Activated B cell treated with CpG ODN at 0.5 μM for 24 hours (primary cell): Measurements from ENCODE around the gene TC2N. TPM values are rescaled to one million over a fixed set of nuclear protein-coding genes. Genes with fewer than 3 reads are reported as not detected.

ENCODE experiments used
- ATAC-seq: fragments of 200-7000 bp; cut with Tn5 transposase; one replicate; pipeline ENCODE4 v1.10.0; 2021; ENCODE audit warnings: low read depth, mild to moderate bottlenecking, moderate library complexity
- CTCF ChIA-PET: fragments of 350-600 bp; sonication (Branson Sonifier 250); formaldehyde crosslinking; loops from one replicate; lab custom pipeline; 2021; ENCODE audit warnings: antibody characterized with exemption; lab: Charles Lee
- POLR2A ChIA-PET: fragments of 350-600 bp; sonication (Branson Sonifier 250); formaldehyde crosslinking; loops from one replicate; lab custom pipeline; 2021; ENCODE audit warnings: antibody characterized with exemption; lab: Charles Lee
- DNase-seq: peaks from one replicate; pipeline ENCODE4 v3.0.0; 2022
- H3K27ac Mint-ChIP-seq: one replicate; pipeline ENCODE4 v1.8.0; 2020; ENCODE audit warnings: mixed read lengths
- H3K27me3 Mint-ChIP-seq: one replicate; pipeline ENCODE4 v1.8.0; 2021; ENCODE audit warnings: mixed read lengths
- H3K36me3 Mint-ChIP-seq: one replicate; pipeline ENCODE4 v1.8.0; 2021; ENCODE audit warnings: low read depth, mixed read lengths
- H3K4me1 Mint-ChIP-seq: one replicate; pipeline ENCODE4 v1.8.0; 2021; ENCODE audit warnings: mixed read lengths
- H3K4me3 Mint-ChIP-seq: one replicate; pipeline ENCODE4 v1.8.0; 2020; ENCODE audit warnings: mild to moderate bottlenecking, mixed read lengths
- H3K9me3 Mint-ChIP-seq: one replicate; pipeline ENCODE4 v1.8.0; 2020; ENCODE audit warnings: mixed read lengths
- CTCF ChIP-seq: fragments of 200-600 bp; IDR thresholded peaks from one replicate; pipeline ENCODE4 v1.8.0; 2022; ENCODE audit warnings: antibody characterized with exemption, mild to moderate bottlenecking
- intact Hi-C: fragments of 100-400 bp; cut with micrococcal nuclease; formaldehyde crosslinking; loops from one replicate; pipeline ENCODE4 v1.15.1; 2024
- total RNA-seq: library from RNA; stranded (reverse); gene quantifications from 2 replicates; pipeline ENCODE4 v1.2.3, GENCODE V29; 2022

The TC2N gene
- total RNA-seq, 1 donor from 2014 or later: 12.1 TPM

GRCh38 chr14:91858536-91859275, 8.6 kb downstream of the TC2N start:
- ChIA-PET CTCF (interaction anchor here (0.6 kb wide), 1 partner anchor 612 kb away, joined by 3 read pairs; no protein-coding TSS in a partner anchor), POLR2A (no interaction called here)
- Mint-ChIP-seq H3K27ac (no peak overlapping the region), H3K9me3 (no peaks in the 10 kb centered on the region), H3K27me3 (peaks cover 2% of the 10 kb centered on the region), H3K4me1 (peaks cover 12% of the 10 kb centered on the region), H3K36me3 (no peaks in the 10 kb centered on the region), H3K4me3 (no peak overlapping the region)
- ATAC-seq (no peak), DNase-seq (no peak)
- intact Hi-C loops: no loop called here
- no peak for TF ChIP-seq CTCF

- Mint-ChIP-seq H3K27me3 (peaks cover 2% of the 10 kb centered on the region), H3K36me3 (no peaks in the 10 kb centered on the region), H3K27ac (no peak overlapping the region), H3K9me3 (no peaks in the 10 kb centered on the region), H3K4me1 (peaks cover 17% of the 10 kb centered on the region), H3K4me3 (no peak overlapping the region)
- ChIA-PET POLR2A (no interaction called here), CTCF (no interaction called here)
- intact Hi-C loops: no loop called here
- no peak for DNase-seq
- no peak for TF ChIP-seq CTCF
- no peak for ATAC-seq
Measured at GRCh38 chr14:91857614-91858013, 9.7 kb downstream of the TC2N start.

GRCh38 chr14:91854327-91854934, 12.9 kb downstream of the TC2N start:
- Mint-ChIP-seq H3K27me3 (peaks cover 2% of the 10 kb centered on the region), H3K9me3 (no peaks in the 10 kb centered on the region), H3K27ac (no peak overlapping the region), H3K4me1 (peaks cover 25% of the 10 kb centered on the region), H3K36me3 (no peaks in the 10 kb centered on the region), H3K4me3 (no peak overlapping the region)
- DNase-seq: no peak
- ChIA-PET CTCF (no interaction called here), POLR2A (interaction anchor here (0.6 to 0.8 kb wide), 2 partner anchors 14 to 29 kb away, joined by 4 to 6 read pairs; no protein-coding TSS in a partner anchor)
- intact Hi-C loops: no loop called here
- ATAC-seq: no peak
- TF ChIP-seq CTCF: no peak

GRCh38 chr14:91851563-91851962, 15.8 kb downstream of the TC2N start:
- ChIA-PET POLR2A (no interaction called here), CTCF (no interaction called here)
- Mint-ChIP-seq H3K27me3 (no peaks in the 10 kb centered on the region), H3K4me1 (peaks cover 38% of the 10 kb centered on the region), H3K36me3 (no peaks in the 10 kb centered on the region), H3K9me3 (no peaks in the 10 kb centered on the region), H3K4me3 (no peak overlapping the region), H3K27ac (no peak overlapping the region)
- intact Hi-C loops: no loop called here
- ATAC-seq (no peak), DNase-seq (no peak)
- no peak for TF ChIP-seq CTCF

- Mint-ChIP-seq H3K27me3 (no peaks in the 10 kb centered on the region), H3K36me3 (no peaks in the 10 kb centered on the region), H3K27ac (no peak overlapping the region), H3K4me3 (no peak overlapping the region), H3K4me1 (peaks cover 53% of the 10 kb centered on the region), H3K9me3 (no peaks in the 10 kb centered on the region)
- DNase-seq (no peak), ATAC-seq (no peak)
- intact Hi-C loops: no loop called here
- no peak for TF ChIP-seq CTCF
- ChIA-PET CTCF (no interaction called here), POLR2A (no interaction called here)
Measured at GRCh38 chr14:91848504-91849001, 18.8 kb downstream of the TC2N start.
